Measurements from ENCODE around the gene OMA1.

The OMA1 gene

GRCh38 chr1:58465176-58465575 lies 81.3 kb downstream of the OMA1 start:
- DNase-seq (ENCODE audit: low read depth in 4 of 4, low spot score in 1 of 4) = no peak

GRCh38 chr1:58460469-58460868 lies 86.1 kb downstream of the OMA1 start:
- DNase-seq (ENCODE audit: low read depth in 4 of 4, low spot score in 1 of 4) = no peak

GRCh38 chr1:58459911-58460310 lies 86.6 kb downstream of the OMA1 start:
- DNase-seq (ENCODE audit: low read depth in 4 of 4, low spot score in 1 of 4) = no peak

GRCh38 chr1:58457023-58457635 lies 89.4 kb downstream of the OMA1 start:
- DNase-seq (ENCODE audit: low read depth in 4 of 4, low spot score in 1 of 4) = no peak

GRCh38 chr1:58456470-58456869 lies 90.1 kb downstream of the OMA1 start:
- DNase-seq (ENCODE audit: low read depth in 4 of 4, low spot score in 1 of 4) = no peak

- DNase-seq (ENCODE audit: low read depth in 4 of 4, low spot score in 1 of 4) = no peak
These were observed 91.7 kb downstream of the OMA1 start for GRCh38 chr1:58454807-58455206.

GRCh38 chr1:58454385-58454784 lies 92.1 kb downstream of the OMA1 start:
- no peak for DNase-seq (ENCODE audit: low read depth in 4 of 4, low spot score in 1 of 4)

- no peak for DNase-seq (ENCODE audit: low read depth in 4 of 4, low spot score in 1 of 4)
These were observed 94.8 kb downstream of the OMA1 start for GRCh38 chr1:58451560-58452191.

- DNase-seq (ENCODE audit: low read depth in 4 of 4, low spot score in 1 of 4) = no peak
These were observed 98.6 kb downstream of the OMA1 start for GRCh38 chr1:58447886-58448285.

GRCh38 chr1:58447042-58447441 lies 99.5 kb downstream of the OMA1 start:
- DNase-seq (ENCODE audit: low read depth in 4 of 4, low spot score in 1 of 4) = no peak

- no peak for DNase-seq (ENCODE audit: low read depth in 4 of 4, low spot score in 1 of 4)
These were observed 100.2 kb downstream of the OMA1 start for GRCh38 chr1:58446368-58446767.

- DNase-seq (ENCODE audit: low read depth in 4 of 4, low spot score in 1 of 4) = no peak
These were observed 102.3 kb downstream of the OMA1 start for GRCh38 chr1:58443986-58444868.

GRCh38 chr1:58442114-58442513 lies 104.4 kb downstream of the OMA1 start:
- no peak for DNase-seq (ENCODE audit: low read depth in 4 of 4, low spot score in 1 of 4)

GRCh38 chr1:58441699-58442098 lies 104.8 kb downstream of the OMA1 start:
- DNase-seq (ENCODE audit: low read depth in 4 of 4, low spot score in 1 of 4) = no peak

GRCh38 chr1:58440696-58441095 lies 105.8 kb downstream of the OMA1 start:
- DNase-seq (ENCODE audit: low read depth in 4 of 4, low spot score in 1 of 4) = no peak

GRCh38 chr1:58439946-58440345 lies 106.6 kb downstream of the OMA1 start:
- no peak for DNase-seq (ENCODE audit: low read depth in 4 of 4, low spot score in 1 of 4)

GRCh38 chr1:58438468-58438867 lies 108.1 kb downstream of the OMA1 start:
- DNase-seq (ENCODE audit: low read depth in 4 of 4, low spot score in 1 of 4) = no peak

GRCh38 chr1:58437623-58438022 lies 108.9 kb downstream of the OMA1 start:
- no peak for DNase-seq (ENCODE audit: low read depth in 4 of 4, low spot score in 1 of 4)

- no peak for DNase-seq (ENCODE audit: low read depth in 4 of 4, low spot score in 1 of 4)
These were observed 109.8 kb downstream of the OMA1 start for GRCh38 chr1:58436615-58437297.

GRCh38 chr1:58435376-58435775 lies 111.2 kb downstream of the OMA1 start:
- DNase-seq (ENCODE audit: low read depth in 4 of 4, low spot score in 1 of 4) = no peak

- no peak for DNase-seq (ENCODE audit: low read depth in 4 of 4, low spot score in 1 of 4)
These were observed 111.9 kb downstream of the OMA1 start for GRCh38 chr1:58434607-58435006.

- no peak for DNase-seq (ENCODE audit: low read depth in 4 of 4, low spot score in 1 of 4)
These were observed 112.3 kb downstream of the OMA1 start for GRCh38 chr1:58434181-58434580.
